HepG2 (cell line): Measurements from ENCODE around the gene MTX3. TPM values are rescaled to one million over a fixed set of nuclear protein-coding genes. Genes with fewer than 3 reads are reported as not detected.

ENCODE experiments used
- ATAC-seq: fragments of 200-7000 bp; cut with Tn5 transposase; 3 replicates; pipeline ENCODE4 v1.9.1; 2020; ENCODE audit warnings: mild to moderate bottlenecking, moderate library complexity
- BruUV-seq: library from RNA; stranded (reverse); fragments of 400-500 nt; replicated peaks from 2 replicates; lab custom pipeline; 2021; lab: Mats Ljungman, UMichigan
- CTCF ChIA-PET: fragments of 300-600 bp; formaldehyde crosslinking; extraction: SDS; loops from one replicate; lab custom pipeline; 2021; ENCODE audit warnings: low total read pairs, inconsistent platforms, low intra/inter-chr PET ratio; lab: Yijun Ruan, JAX
- POLR2A ChIA-PET: fragments of 350-600 bp; sonication (Branson Sonifier 250); formaldehyde crosslinking; loops from one replicate; lab custom pipeline; 2020; ENCODE audit warnings: antibody characterized with exemption, inconsistent platforms; lab: Yijun Ruan, JAX
- DNase-seq: peaks from one replicate; pipeline ENCODE4 v3.0.0-alpha.2; 2015; ENCODE audit warnings: low spot score
- FAIRE-seq: peaks from 3 replicates; lab custom pipeline; 2011; peaks lifted over from hg19 to GRCh38; lab: Jason Lieb, UNC
- H2AFZ ChIP-seq: one replicate; pipeline ENCODE4 v1.6.1; 2011; ENCODE audit warnings: low read length, inconsistent platforms
- H3K27ac ChIP-seq: fragments of 300-600 bp; 3 replicates; pipeline ENCODE4 v1.8.0; 2011; ENCODE audit warnings: mixed run types, mild to moderate bottlenecking, mixed read lengths, low read length, inconsistent platforms; ENCODE audit not compliant: insufficient read depth; ENCODE audit errors: extremely low read length
- H3K27me3 ChIP-seq, 2 experiments: fragments of 200-600 bp in 1 of 2; 2 replicates in 1 of 2; 3 replicates in 1 of 2; pipeline versions ENCODE4 v1.6.0 to v1.8.0; 2011; ENCODE audit warnings: low read length in 2 of 2, mild to moderate bottlenecking in 2 of 2, moderate library complexity in 2 of 2, inconsistent platforms in 1 of 2; ENCODE audit not compliant: insufficient read depth in 2 of 2, control insufficient read depth in 1 of 2
- H3K36me3 ChIP-seq, 2 experiments: fragments of 200-600 bp in 1 of 2; replicated peaks in 1 of 2; 2 replicates in 1 of 2; 3 replicates in 1 of 2; pipeline versions ENCODE4 v1.5.1 to v1.8.0; 2011; ENCODE audit warnings: low read length in 2 of 2, inconsistent platforms in 1 of 2; ENCODE audit not compliant: insufficient read depth in 2 of 2, control insufficient read depth in 1 of 2
- H3K4me1 ChIP-seq: 2 replicates; pipeline ENCODE4 v1.5.1; 2012; ENCODE audit warnings: low read length, inconsistent platforms; ENCODE audit not compliant: insufficient read depth
- H3K4me2 ChIP-seq: 2 replicates; pipeline ENCODE4 v1.6.0; 2011; ENCODE audit warnings: low read depth, low read length, inconsistent platforms
- H3K4me3 ChIP-seq, 3 experiments: fragments of 200-600 bp in 1 of 3; sonication (generic), shearing (Covaris generic) in 1 of 3; replicated peaks in 1 of 3; 2 replicates each; pipeline ENCODE4 v1.5.1; 2011 to 2016; ENCODE audit warnings: low read length in 3 of 3, inconsistent platforms in 2 of 3, low read depth in 2 of 3, mild to moderate bottlenecking in 2 of 3, control low read depth in 1 of 3, mixed read lengths in 1 of 3; ENCODE audit not compliant: insufficient read depth in 1 of 3
- H3K79me2 ChIP-seq: one replicate; pipeline ENCODE4 v1.6.1; 2011; ENCODE audit warnings: low read length, inconsistent platforms; ENCODE audit not compliant: insufficient read depth
- H3K9ac ChIP-seq: 2 replicates; pipeline ENCODE4 v1.6.0; 2011; ENCODE audit warnings: mild to moderate bottlenecking, low read depth, low read length, inconsistent platforms; ENCODE audit not compliant: insufficient read depth
- H3K9me3 ChIP-seq: 2 replicates; pipeline ENCODE4 v1.5.1; 2012; ENCODE audit warnings: mild to moderate bottlenecking, low read length
- H4K20me1 ChIP-seq: 2 replicates; pipeline ENCODE4 v1.6.0; 2011; ENCODE audit warnings: inconsistent platforms, mild to moderate bottlenecking, low read length, moderate library complexity; ENCODE audit not compliant: insufficient read depth
- CC2D1A ChIP-seq: sonication (generic); formaldehyde crosslinking; IDR thresholded peaks from 2 replicates; pipeline ENCODE4 v1.8.1; 2023; ENCODE audit warnings: mild to moderate bottlenecking, missing genetic modification reagents
- HDAC2 ChIP-seq: sonication (generic); formaldehyde crosslinking; IDR thresholded peaks from 2 replicates; pipeline ENCODE4 v1.4.0; 2020; ENCODE audit warnings: missing genetic modification reagents
- HOXA5 ChIP-seq: sonication (generic); formaldehyde crosslinking; IDR thresholded peaks from 2 replicates; pipeline ENCODE4 v1.4.0; 2020; ENCODE audit warnings: missing genetic modification reagents
- KDM2A ChIP-seq: sonication (generic); formaldehyde crosslinking; IDR thresholded peaks from 2 replicates; pipeline ENCODE4 v1.4.0; 2020; ENCODE audit warnings: low read depth, missing genetic modification reagents, borderline replicate concordance
- KDM5B ChIP-seq: sonication (generic); formaldehyde crosslinking; IDR thresholded peaks from 2 replicates; pipeline ENCODE4 v1.4.0; 2020; ENCODE audit warnings: missing genetic modification reagents, mild to moderate bottlenecking, borderline replicate concordance
- RBFOX2 ChIP-seq: fragments of 200-400 bp; formaldehyde crosslinking; IDR thresholded peaks from 2 replicates; pipeline ENCODE4 v1.6.1; 2017; ENCODE audit warnings: low read depth, mild to moderate bottlenecking, low read length
- REPIN1 ChIP-seq: sonication (generic); formaldehyde crosslinking; IDR thresholded peaks from 2 replicates; pipeline ENCODE4 v1.8.0; 2022; ENCODE audit warnings: missing genetic modification reagents, low read depth, mild to moderate bottlenecking, borderline replicate concordance
- XBP1 ChIP-seq: sonication (generic); formaldehyde crosslinking; IDR thresholded peaks from 2 replicates; pipeline ENCODE4 v1.5.0; 2020; ENCODE audit warnings: missing genetic modification reagents
- YEATS4 ChIP-seq: sonication (generic); formaldehyde crosslinking; IDR thresholded peaks from 2 replicates; pipeline ENCODE4 v1.4.0; 2020; ENCODE audit warnings: missing genetic modification reagents, borderline replicate concordance
- ZNF260 ChIP-seq: sonication (generic); formaldehyde crosslinking; IDR thresholded peaks from 2 replicates; pipeline ENCODE4 v1.4.0; 2020; ENCODE audit warnings: missing genetic modification reagents, low read depth, mild to moderate bottlenecking, borderline replicate concordance
- ZNF44 ChIP-seq: sonication (generic); formaldehyde crosslinking; IDR thresholded peaks from 2 replicates; pipeline ENCODE4 v1.5.1; 2020; ENCODE audit warnings: mild to moderate bottlenecking, missing genetic modification reagents
- ZNF570 ChIP-seq: sonication (generic); formaldehyde crosslinking; IDR thresholded peaks from 2 replicates; pipeline ENCODE4 v1.4.0; 2020; ENCODE audit warnings: mild to moderate bottlenecking, missing genetic modification reagents, borderline replicate concordance
- ZNF616 ChIP-seq: sonication (generic); formaldehyde crosslinking; IDR thresholded peaks from 2 replicates; pipeline ENCODE4 v1.5.0; 2020; ENCODE audit warnings: low read depth, mild to moderate bottlenecking, missing genetic modification reagents
- WGBS: methylation state at CpG from one replicate; pipeline ENCODE4 v1.1.6; 2017; ENCODE audit warnings: low lambda C conversion rate; 5-methylcytosine and 5-hydroxymethylcytosine counted together
- in situ Hi-C: cut with HindIII; loops from 2 replicates; pipeline ENCODE4 v1.10.0; 2017; ENCODE audit warnings: low pct_unique_long_range_greater_than_20kb; ENCODE audit not compliant: extremely low pct_ligation_motif_present
- intact Hi-C: fragments of 100-400 bp; cut with micrococcal nuclease; formaldehyde crosslinking; loops from one replicate; pipeline ENCODE4 v1.10.0; 2022; ENCODE audit not compliant: unreplicated experiment
- polyA plus RNA-seq, 8 experiments: library from polyadenylated mRNA; depleted of rRNA in 3 of 8; stranded (reverse) in 7 of 8; unstranded in 1 of 8; fragments of >200 nt; fragmentation: Illumina TruSeq in 4 of 8; extraction: Trizol in 4 of 8; gene quantifications; 2 replicates each; pipeline versions ENCODE4 v1.2.1 to v1.2.3, GENCODE V29; 2011 to 2016; ENCODE audit warnings: low read depth in 4 of 8, missing spikeins in 1 of 8, mixed read lengths in 1 of 8; ENCODE audit not compliant: insufficient read depth in 1 of 8
- total RNA-seq, 5 experiments: library from RNA; depleted of rRNA; stranded (reverse); fragments of >200 nt; fragmentation: Illumina TruSeq; extraction: Trizol; gene quantifications; 2 replicates each; pipeline ENCODE4 v1.2.3, GENCODE V29; 2016; ENCODE audit warnings: low read depth in 1 of 5
- TF ChIP-seq, protein P1 (sequence below): sonication (generic); formaldehyde crosslinking; conservative IDR thresholded peaks from 2 replicates; pipeline ENCODE4 v1.8.0; 2022; ENCODE audit warnings: missing genetic modification reagents
- TF ChIP-seq, protein P2 (sequence below): sonication (generic); formaldehyde crosslinking; IDR thresholded peaks from 2 replicates; pipeline ENCODE4 v1.4.0; 2020; ENCODE audit warnings: missing genetic modification reagents
- TF ChIP-seq, protein P3 (sequence below): sonication (generic); formaldehyde crosslinking; IDR thresholded peaks from 2 replicates; pipeline ENCODE4 v1.5.1; 2020; ENCODE audit warnings: mild to moderate bottlenecking, moderate library complexity, missing genetic modification reagents

MTX3 gene
- total and polyA plus RNA-seq, 2 of the 13 experiments (the other 11 are each of a cell fraction or from before 2014, with no cell fraction given) = 9.9 to 16.7 TPM

DNA sequence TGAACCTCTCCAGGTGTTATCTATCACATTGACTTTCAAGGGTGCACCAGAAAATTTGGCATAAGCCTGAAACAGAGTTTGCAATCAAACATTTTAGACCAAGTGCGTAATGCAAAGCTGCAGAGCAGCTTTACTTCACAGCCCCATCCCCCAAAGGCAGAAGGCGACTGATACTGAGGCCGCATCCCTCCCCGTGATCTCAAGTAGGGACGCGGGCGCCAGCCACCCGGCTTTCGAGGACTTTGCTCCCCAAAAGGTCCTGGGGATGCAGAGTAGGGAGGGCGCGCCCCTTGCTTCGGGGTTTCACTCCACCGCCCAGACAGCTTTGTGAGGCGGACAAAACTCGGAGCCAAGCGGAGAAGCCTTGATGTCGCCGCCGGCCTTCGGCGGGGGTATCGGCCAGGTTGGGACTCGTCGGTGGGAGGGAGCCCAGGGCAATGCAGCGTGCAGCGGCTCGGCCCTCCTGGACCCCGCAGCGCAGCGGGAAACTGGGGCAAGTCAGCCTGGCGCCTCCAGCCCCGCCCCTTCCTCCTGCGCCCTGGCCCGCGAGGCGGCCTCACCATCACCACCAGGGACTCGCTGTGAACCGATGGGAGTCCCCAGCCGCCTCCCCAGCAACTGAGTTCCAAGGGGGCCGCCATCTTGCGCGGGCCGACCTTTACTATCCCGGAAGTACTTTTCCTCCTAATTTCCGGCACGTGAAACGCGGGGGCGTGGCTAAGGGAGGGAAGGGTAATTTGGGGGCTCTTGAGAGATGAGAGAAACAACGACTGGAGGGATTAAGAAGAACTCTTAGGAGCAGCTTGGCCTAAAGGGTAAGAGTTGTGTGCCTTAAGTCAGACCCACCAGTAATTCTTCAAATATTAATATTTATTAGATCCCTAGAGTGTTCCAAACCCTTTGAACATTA lies at the start of gene MTX3 (continued):
- no peak for TF ChIP-seq ZNF260
- 0 out of 2 replicates have a peak, but pooled peaks have one; percentile 33 for TF ChIP-seq REPIN1 (CRISPR knock-in tag)
- TF ChIP-seq, protein P1, sequence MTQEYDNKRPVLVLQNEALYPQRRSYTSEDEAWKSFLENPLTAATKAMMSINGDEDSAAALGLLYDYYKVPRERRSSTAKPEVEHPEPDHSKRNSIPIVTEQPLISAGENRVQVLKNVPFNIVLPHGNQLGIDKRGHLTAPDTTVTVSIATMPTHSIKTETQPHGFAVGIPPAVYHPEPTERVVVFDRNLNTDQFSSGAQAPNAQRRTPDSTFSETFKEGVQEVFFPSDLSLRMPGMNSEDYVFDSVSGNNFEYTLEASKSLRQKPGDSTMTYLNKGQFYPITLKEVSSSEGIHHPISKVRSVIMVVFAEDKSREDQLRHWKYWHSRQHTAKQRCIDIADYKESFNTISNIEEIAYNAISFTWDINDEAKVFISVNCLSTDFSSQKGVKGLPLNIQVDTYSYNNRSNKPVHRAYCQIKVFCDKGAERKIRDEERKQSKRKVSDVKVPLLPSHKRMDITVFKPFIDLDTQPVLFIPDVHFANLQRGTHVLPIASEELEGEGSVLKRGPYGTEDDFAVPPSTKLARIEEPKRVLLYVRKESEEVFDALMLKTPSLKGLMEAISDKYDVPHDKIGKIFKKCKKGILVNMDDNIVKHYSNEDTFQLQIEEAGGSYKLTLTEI = no peak
- peak; percentile 92 for TF ChIP-seq RBFOX2
- TF ChIP-seq, protein P2, sequence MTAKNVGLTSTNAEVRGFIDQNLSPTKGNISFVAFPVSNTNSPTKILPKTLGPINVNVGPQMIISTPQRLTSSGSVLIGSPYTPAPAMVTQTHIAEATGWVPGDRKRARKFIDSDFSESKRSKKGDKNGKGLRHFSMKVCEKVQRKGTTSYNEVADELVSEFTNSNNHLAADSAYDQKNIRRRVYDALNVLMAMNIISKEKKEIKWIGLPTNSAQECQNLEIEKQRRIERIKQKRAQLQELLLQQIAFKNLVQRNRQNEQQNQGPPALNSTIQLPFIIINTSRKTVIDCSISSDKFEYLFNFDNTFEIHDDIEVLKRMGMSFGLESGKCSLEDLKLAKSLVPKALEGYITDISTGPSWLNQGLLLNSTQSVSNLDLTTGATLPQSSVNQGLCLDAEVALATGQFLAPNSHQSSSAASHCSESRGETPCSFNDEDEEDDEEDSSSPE (CRISPR knock-in tag) = peak; percentile 52; the same call in 1 of the 2 replicates
- no peak for TF ChIP-seq ZNF616 (CRISPR knock-in tag)
- no peak for TF ChIP-seq XBP1
- TF ChIP-seq ZNF570 (CRISPR knock-in tag) = no peak

DNA sequence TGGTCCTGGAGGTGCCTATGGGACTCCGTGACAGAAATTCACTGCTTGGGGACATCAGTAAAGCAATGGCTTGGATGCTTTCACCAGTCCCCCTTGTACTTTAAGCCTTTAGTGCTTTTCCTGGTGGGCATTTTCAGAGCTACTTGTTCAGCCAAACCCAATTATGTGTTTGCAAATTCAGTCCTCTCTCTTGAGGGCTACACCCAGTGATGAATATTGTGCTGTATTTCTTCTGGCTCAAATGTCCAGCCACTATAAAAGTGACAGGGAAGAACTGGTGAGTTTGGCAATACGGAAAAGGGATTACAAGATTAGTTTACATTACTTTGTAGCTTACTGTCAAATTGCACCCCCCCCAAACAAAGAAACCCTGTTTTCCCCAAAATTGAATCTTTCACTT lies 48.6 kb upstream of the MTX3 start:
- no peak overlapping the region for H2AFZ ChIP-seq
- DNase-seq (no peak), ATAC-seq (no peak), FAIRE-seq (no peak)
- in situ Hi-C loops = no loop called here
- intact Hi-C loops = no loop called here
- H3K9ac ChIP-seq = no peak overlapping the region
- H3K4me2 ChIP-seq = no peak overlapping the region
- no peak overlapping the region for H3K4me3 ChIP-seq
- H3K27me3 ChIP-seq = peaks cover 0 to 27% of the 10 kb centered on the region in 2 experiments; a peak in 3 of 5 replicates
- H3K27ac ChIP-seq = no peak overlapping the region
- no TSS peak for BruUV-seq
- 28% methylated on average over 2 of the region's 2 CpGs for WGBS
- no peaks in the 10 kb centered on the region for H3K9me3 ChIP-seq
- ChIA-PET CTCF (no interaction called here), POLR2A (no interaction called here)
- H3K36me3 ChIP-seq = no peaks in the 10 kb centered on the region
- no peaks in the 10 kb centered on the region for H4K20me1 ChIP-seq
- H3K4me1 ChIP-seq = no peaks in the 10 kb centered on the region
- no peaks in the 10 kb centered on the region for H3K79me2 ChIP-seq
- no peak for TF ChIP-seq YEATS4 (CRISPR knock-in tag)
- no peak for TF ChIP-seq HDAC2 (CRISPR knock-in tag)
- TF ChIP-seq ZNF44 (CRISPR knock-in tag) = no peak
- TF ChIP-seq KDM2A = no peak
- TF ChIP-seq CC2D1A (CRISPR knock-in tag) = no peak
- TF ChIP-seq KDM5B (CRISPR knock-in tag) = no peak
- TF ChIP-seq, protein P3, sequence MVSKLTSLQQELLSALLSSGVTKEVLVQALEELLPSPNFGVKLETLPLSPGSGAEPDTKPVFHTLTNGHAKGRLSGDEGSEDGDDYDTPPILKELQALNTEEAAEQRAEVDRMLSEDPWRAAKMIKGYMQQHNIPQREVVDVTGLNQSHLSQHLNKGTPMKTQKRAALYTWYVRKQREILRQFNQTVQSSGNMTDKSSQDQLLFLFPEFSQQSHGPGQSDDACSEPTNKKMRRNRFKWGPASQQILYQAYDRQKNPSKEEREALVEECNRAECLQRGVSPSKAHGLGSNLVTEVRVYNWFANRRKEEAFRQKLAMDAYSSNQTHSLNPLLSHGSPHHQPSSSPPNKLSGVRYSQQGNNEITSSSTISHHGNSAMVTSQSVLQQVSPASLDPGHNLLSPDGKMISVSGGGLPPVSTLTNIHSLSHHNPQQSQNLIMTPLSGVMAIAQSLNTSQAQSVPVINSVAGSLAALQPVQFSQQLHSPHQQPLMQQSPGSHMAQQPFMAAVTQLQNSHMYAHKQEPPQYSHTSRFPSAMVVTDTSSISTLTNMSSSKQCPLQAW (CRISPR knock-in tag) = no peak
- TF ChIP-seq HOXA5 (CRISPR knock-in tag) = no peak
